HG02870 (cell line): ENCODE results near the gene TAX1BP3.
"Not testable (repeated sequence)": the region's sequence is repeated elsewhere in the genome, so short reads cannot be mapped to it uniquely, and the experiment has no call there.

Experiments
- ATAC-seq: cut with Tn5 transposase; IDR thresholded peaks from one replicate; pipeline ENCODE4 v1.9.1; 2021; ENCODE audit warnings: mild to moderate bottlenecking, moderate library complexity; ENCODE audit not compliant: unreplicated experiment

The TAX1BP3 gene, protein sequence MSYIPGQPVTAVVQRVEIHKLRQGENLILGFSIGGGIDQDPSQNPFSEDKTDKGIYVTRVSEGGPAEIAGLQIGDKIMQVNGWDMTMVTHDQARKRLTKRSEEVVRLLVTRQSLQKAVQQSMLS

DNA sequence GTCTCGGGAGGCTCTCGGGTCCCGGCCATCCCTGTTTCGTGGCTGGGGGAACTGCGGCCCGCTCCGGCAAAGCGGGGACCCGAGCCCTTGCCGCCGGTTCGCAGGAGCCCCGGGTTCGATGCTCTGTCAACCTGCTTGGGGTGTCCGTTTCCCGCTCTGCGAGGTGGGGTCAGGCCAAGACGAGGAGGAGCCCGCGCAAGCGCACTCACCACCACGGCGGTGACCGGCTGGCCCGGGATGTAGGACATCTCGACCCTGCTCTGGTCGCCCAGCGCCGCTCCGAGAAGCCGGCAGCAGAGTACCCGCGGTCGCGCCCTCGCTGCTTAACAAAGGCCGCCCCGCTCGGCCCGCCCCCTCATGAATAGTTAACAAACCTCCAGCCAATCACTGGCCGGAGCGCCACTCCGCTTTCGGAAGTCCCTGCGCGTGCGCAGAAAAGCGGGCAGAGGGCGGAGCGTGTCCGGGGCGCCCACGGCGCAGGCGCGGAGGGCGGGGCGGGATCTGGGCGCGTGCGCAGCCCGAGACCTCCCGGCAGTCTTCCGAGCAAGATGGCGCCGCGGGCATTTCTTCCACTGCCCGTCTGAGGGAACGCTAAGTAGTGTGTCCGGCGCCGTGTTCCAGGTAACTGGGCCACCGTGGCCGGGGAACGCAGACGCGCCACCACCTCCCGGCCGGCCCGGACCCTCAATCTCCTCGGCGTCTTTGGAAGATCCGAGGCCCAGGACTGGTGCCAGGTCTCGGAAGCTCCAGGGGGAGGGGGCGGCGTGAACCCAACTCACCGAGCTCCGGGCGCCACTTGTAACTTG lies at the start of gene TAX1BP3, which contains the start of gene EMC6:
Gene TAX1BP3 (minus strand): TSS at position 300 of the 806 bp plus-strand sequence. CDS start 52 bp downstream, at position 248.
Gene EMC6 (plus strand): TSS at position 534 of the 806 bp plus-strand sequence. CDS start 335 bp downstream, outside the sequence.
- peak; percentile 88 for ATAC-seq

DNA sequence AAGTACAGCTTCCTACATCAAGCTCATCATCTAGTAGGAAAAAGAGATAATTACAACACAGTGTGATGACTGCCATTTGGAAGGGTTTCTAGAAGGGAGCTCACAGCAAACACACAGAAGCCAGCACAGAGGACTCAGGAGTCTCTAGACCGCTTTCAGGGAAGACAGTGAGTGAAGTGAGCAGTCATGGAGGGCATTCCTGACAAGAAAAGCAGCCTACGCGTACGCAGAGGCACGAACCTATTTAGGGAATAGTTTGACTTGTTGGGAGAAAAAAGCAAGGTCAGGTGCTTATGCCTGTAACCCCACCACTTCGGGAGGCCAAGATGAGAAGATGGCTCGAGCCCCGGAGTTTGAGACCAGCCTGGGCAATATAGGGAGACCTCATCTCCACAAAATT lies 46.9 kb upstream of the TAX1BP3 start:
- no peak for ATAC-seq

DNA sequence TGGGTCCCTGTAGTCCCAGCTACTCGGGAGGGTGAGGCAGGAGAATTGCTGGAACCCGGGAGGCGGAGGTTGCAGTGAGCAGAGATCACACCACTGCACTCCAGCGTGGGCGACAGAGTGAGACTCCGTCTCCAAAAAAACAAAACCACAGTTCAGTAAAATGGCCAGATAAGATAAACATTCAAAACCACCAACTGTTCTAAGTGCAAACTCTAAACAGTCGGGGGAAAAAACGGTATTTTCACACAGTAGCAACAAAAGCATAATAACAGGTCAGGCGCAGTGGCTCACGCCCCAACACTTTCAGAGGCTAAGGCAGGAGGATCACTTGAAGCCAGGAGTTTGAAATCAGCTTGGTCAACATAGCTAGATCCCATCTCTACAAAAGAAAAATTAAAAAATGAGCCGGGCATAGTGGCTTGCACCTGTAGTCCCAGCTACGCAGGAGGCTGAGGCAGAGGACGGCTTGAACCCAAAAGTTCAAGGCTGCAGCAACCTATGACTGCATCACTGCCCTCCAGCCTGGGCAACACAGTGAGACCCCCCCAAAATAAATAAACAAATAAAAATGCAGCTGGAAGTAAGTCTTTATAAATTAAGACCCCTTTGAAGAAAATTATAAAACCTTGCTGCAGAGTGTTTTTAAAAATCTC lies 44.6 kb upstream of the TAX1BP3 start:
- ATAC-seq, result no peak

DNA sequence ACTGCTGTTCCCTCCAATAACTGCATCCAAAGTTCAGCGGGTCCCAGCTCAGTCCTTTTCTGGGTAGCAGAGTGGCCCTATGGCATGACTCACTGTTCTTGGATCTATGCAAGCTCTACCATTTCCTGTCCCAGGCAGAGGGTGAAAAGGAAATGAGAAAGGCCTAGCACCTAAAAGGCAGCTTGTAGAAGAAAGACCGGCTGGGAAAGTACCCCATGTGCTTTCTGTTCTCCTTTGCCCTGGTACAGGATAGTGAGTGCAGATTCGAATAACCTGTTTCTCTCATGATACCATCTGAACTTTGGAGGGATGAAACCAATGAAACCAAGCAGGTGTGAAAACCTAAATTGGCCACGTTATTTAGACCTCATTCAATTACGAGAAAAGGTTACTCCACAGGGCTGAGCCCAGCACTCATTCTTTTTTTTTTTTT lies 42.6 kb upstream of the TAX1BP3 start:
- peak; percentile 86 for ATAC-seq

DNA sequence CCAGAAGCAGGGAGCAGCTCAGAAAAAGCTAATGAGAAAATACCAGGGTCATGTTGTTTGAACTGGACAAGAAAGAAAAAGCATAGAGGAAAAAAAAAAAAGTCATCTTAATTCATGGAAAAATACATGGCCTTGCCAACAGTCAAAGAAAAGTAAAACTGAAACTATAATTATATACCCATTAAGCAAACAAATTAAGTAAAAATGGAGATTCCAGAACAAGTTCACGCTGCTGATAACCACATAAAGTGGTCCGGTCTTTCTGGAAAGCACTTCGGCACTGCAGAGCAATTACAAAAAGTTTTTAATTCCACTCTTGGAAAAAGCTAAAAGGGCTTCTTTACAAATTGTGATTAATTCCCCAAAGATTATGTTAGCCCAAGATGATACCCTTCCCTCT lies 40.0 kb upstream of the TAX1BP3 start:
- no peak for ATAC-seq

DNA sequence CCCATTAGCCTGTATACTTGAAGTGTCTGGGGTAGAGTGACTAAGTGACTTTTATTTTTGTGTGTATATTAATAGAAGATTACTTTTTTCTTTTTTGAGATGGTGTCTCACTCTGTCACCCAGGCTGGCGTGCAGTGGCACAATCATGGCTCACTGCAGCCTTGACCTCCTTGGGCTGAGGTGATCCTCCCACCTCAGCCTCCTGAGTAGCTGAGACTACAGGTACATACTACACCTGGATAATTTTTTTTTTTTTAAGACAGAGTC lies 37.3 kb upstream of the TAX1BP3 start:
- not testable (repeated sequence) for ATAC-seq

DNA sequence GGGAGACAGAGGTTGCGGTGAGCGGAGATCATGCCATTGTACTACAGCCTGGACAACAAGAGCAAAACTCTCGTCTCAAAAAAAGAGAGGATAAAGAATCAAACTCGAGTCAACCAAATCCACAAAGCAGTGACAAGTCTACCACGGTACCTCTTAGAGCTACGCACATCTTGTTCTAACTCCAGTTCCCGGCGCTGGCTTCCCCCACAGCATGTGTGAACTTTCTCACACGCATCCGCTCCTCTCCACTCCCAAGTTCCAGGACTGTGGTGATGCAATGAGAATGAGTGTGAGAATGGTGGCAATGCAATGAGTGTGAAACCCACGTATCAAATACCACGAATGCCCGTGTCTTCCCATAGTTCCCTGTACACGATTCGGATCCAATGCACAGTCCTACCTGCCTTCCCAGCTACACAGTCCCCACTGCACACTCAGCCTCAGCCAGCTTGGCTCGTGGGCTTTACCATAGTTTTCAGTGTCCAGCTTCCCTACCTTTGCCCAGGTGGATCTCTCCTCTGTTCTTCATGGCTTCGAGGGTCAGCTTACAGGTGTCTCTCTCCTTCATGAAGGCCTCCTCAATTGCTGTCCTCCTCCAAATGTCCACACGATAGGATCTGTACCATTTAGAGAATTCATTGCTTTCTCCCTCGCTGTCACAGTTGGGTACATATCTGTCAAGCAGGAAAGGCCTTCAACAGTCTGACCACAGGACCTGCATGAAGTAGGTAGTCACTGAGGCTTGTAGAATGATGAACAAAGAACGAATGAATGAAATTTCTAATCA lies 36.7 kb upstream of the TAX1BP3 start:
- ATAC-seq, result no peak

DNA sequence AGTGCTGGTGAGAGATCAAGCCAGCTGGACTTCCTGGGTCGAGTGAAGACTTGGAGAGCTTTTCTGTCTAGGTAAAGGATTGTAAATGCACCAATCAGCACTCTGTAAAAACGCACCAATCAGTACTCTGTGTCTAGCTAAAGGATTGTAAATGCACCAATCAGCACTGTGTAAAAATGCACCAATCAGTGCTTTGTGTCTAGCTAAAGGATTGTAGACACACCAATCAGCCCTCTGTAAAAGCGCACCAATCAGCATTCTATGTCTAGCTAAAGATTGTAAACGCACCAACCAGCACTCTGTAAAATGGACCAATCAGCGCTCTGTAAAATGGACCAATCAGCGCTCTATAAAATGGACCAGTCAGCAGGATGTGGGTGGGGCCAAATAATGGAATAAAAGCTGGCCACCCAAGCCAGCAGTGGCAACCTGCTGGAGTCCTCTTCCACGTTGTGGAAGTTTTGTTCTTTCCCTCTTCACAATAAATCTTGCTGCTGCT lies 33.7 kb upstream of the TAX1BP3 start:
- ATAC-seq, result not testable (repeated sequence)

DNA sequence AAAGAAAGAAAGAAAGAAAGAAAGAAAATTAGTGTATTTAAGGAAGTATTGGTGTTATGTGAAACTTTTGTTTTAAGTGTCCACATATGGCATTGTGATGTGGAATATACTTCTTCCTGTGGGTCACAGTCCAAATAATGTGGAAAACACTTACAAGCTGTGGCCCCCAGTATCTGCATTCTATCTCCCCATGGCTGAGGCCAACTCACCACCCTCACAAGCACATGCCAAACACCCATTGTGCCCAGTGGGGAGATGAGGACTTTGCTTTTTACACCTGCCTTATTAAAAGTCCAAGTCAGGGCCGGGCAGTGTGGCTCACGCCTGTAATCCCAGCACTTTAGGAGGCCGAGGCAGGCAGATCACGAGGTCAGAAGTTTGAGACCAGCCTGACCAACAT lies 31.6 kb upstream of the TAX1BP3 start:
- no peak for ATAC-seq

DNA sequence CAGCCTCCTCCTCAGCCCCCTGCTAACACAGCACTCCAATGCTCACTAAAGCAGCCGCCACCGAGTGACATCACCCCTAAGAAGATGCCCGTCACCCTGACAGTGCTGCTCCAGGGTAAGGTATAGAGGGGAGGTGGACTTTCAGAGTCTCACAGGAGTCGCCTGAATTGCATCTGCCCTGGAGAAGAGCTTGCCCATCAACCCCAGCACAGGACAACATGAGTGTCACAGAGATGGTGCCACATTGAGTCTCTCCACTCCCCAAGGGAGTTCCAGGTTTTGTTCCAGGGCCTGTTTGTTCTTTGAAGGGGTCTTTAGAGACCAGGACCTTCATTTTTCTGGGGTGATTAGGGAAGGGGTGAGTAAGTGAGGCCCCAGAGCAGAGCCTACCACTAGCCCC lies 29.8 kb upstream of the TAX1BP3 start:
- ATAC-seq, result no peak

DNA sequence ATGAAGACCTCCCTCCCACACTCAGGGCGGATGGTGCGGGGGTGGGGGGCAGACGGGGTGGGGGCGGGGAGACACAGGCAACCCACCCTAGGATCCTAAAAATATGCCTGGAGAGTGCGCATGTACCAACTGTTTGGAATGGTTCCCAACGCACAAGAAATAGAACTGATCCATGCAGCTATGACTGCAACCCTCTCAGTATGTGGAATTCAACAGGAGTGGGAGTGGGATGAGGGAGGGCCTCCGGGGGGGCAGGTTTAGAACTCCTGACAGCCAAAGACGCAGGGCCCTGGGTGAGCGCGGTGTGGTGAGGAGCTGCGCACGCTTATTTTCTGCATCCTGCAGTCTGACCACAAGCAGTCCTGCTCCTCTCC lies 28.7 kb upstream of the TAX1BP3 start:
- ATAC-seq, result no peak

DNA sequence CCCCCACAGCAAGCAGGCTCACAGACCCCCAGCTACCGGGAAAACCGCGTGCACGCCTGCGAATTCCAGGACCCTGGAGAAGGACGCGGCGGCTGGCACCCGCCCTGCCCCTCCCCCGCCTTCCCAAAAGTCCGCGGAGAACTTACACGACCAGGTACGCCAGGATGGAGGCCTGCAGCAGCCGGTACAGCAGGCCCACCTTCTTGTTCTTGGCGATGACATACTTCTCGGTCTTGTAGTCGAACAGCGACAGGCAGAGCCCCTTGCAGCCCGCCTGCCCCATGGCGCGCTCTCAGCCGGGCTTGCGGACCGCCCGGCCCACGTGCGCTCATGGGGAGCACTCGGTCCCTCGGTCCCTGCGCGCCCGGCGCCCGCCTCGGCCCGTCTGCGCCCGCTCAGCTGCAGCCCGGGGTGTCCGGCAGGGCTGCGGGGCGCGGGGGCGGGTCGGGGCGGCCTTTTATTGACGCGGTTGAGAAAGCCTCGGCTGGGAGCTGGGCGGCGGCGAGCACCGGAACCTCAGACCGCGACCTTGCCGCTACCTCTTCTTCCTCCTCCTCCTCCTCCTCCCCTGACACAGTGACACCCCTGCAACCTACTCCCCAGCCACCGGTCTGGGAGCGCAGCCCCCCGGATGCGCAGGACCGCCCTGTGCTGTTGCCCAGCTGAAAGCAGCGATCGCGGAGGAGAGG lies 27.5 kb upstream of the TAX1BP3 start, which contains the start of gene P2RX5:
Gene P2RX5 (minus strand): TSS at position 433 of the 689 bp plus-strand sequence. CDS start 150 bp downstream, at position 283.
- no peak for ATAC-seq

DNA sequence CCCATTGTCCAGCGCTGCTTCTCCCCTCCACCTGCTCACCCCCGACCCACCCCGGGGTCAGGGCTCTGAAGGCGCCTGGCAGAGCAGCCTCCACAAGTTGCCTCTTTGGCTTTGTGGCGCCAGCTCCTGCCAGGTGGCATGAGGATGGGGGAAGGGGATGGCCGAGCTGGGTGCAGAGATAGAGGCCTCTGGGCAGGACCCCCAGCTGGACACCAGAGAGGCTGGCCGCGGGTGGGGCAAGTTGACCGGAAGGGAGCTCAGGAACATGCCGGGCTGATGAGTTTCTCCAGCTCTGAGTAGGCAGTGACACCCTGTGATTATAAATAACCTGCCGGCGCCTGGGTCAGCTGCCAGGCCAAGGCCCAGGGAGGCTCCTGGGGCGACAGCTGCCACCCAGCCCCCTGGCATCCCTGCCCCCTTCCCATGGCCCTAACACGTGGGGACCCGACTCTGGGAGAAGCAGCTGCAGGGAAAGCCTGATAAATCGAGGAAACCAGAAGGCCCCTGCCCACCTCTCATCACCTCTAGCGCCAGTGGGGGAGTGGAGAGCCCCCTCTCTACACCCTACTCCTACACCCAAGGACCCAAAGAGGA lies 26.8 kb upstream of the TAX1BP3 start:
- ATAC-seq, result no peak

DNA sequence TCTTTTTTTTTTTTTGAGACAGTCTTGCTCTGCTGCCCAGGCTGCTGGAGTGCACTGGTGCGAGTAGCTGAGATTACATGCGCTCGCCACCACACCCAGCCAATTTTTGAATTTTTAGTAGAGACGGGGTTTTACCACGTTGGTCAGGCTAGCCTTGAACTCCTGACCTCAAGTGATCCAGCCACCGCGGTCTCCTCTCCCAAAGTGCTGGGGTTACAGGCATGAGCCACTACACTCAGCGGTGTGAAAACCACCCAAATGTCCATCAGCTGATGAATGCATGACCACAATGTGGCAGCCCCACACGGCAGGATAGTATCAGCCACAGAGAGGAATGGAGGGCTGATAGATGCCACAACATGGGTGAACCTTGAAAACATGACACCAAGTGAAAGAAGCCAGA lies 25.5 kb upstream of the TAX1BP3 start:
- peak; percentile 62 for ATAC-seq

DNA sequence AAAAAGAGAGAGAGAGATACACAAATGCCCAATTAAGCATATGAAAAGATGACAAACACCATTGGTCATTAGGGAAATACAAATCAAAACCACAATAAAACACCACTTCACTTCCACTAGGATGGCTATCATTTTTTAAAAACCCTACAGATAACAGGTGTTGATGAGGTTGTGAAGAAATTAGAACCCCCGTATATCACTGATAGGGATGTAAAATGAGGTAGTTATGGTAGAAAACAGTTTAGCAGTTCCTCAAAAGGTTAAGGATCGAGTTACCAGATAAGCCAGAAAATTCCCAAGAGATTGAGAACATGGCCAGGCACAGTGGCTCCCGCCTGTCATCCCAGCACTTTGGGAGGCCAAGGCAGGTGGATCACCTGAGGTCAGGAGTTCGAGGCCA lies 24.8 kb upstream of the TAX1BP3 start:
- ATAC-seq, result no peak

DNA sequence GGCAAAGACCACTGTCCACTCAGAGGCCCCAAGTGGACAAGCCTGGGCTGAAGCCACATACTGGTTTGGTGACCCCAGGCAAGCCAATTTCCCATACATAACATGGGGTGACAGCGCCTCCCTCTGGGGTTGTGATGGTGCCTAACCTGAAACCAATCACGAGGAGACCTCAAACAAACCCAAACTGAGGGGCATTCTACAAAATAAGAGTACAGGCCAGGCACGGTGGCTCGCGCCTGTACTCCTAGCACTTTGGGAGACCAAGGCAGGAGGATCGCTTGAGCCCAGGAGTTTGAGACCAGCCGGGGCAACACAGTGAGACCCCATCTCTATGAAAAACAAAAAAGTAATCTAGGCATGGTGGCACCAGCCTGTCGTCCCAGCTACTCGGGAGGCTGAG lies 24.0 kb upstream of the TAX1BP3 start:
- no peak for ATAC-seq

DNA sequence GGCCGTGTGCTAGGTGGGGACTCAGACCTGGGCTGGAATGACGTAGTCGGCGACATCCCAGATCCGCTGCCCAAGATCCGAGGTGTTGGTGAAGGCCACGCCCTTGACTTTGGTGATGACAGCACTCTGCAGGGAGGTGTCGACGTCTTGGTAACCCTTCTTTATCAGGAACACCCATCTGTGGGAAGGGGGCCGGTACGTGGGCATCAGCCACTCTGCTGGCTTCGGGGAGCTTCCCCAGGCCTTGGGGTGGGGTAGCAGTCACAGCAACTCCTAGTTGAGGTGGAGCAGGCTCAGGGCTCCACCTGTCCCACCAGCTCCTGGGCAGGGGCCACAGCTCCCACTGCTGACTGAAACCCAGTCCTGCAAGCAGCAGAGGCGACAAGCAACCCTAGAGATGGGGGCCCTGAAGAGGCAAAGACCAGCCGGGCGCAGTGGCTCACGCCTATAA lies 23.3 kb upstream of the TAX1BP3 start:
- no peak for ATAC-seq

DNA sequence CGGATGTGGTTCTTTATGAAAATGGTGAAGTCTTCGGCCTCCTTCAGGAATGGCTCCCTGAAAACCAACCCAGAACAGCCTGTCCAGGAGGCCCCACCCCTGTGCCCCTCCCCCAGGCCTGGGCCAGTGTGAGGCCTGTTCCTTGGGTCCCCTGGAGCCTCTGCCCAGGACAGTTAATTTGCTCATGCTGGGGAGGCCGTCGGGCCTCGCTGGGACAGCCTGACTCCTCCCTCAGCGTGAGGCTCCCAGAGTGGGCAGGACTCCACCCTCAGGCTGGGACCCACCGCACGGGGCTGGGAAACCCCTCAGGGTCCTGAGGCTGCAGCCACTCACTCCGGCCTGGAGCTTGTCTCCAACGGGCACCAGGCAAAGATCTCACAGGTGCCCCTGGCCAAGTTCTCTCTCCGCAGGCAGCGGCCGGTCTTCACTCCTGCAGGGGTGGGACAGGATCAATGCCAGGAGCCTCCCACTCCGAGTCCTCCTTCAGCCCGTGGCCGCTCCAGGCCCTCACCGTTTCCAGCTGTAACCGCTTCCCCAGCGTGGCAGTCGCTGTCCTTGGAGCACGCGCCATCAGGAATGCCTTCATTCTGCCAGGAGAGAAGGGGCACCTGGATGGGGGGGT lies 21.8 kb upstream of the TAX1BP3 start:
- no peak for ATAC-seq

DNA sequence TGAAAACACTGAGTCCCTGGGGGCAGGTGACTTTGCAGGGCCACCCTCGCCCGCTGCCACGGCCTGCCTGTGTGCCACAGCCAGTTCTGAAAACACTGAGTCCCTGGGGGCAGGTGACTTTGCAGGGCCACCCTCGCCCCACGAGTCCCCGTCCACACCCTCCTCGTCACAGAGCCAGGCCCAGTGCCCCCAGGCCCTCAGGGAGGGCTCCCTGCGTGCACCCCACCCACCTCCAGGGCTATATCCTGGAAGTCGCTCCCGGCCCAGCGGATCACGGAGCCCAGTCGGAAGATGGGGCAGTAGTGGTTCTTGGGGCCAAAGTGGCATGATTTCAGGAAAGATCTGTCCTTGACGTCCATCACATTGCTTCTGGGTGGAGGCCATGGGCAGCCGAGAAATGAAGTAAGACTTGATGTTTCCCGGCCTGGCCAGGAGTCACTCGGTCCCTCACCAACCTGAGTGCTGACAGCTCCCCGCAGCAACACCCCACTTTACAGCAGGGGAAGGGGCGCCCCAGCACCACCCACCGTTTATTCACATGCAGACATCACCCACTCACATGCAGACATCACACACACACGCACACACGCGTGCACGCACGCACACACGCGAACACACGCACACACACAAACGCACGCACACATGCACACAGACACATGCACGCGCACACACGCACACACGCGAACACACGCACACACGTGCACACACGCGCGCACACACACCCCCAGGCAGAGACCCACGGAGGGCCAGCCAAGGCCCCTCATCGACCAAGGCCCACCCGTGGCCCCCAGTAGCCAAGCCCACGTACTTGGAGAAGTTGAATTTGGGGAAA lies 21.1 kb upstream of the TAX1BP3 start:
- no peak for ATAC-seq
